SK-N-SH (cell line): Measurements from ENCODE around the gene NCKAP5.

ENCODE experiments used
- CHD2 ChIP-seq: fragments of 150-350 bp; IDR thresholded peaks from 2 replicates; pipeline ENCODE4 v1.6.1; 2018; ENCODE audit warnings: low read length; ENCODE audit not compliant: partially characterized antibody
- EP300 ChIP-seq, 2 experiments: IDR thresholded peaks; 2 replicates each; pipeline versions ENCODE4 v1.4.0 to v1.6.1; 2012; ENCODE audit warnings: borderline replicate concordance in 1 of 2, low read depth in 1 of 2, low read length in 1 of 2
- EZH2phosphoT487 ChIP-seq: fragments of 200-600 bp; sonication (generic); IDR thresholded peaks from 2 replicates; pipeline ENCODE4 v1.6.1; 2017; ENCODE audit warnings: low read depth, mixed run types, mild to moderate bottlenecking, antibody characterized with exemption, moderate library complexity, borderline replicate concordance
- FOXJ3 ChIP-seq: sonication (generic); formaldehyde crosslinking; IDR thresholded peaks from 2 replicates; pipeline ENCODE4 v1.5.1; 2020; ENCODE audit warnings: mild to moderate bottlenecking, missing genetic modification reagents
- JUND ChIP-seq: IDR thresholded peaks from 2 replicates; pipeline ENCODE4 v1.4.0; 2012
- MXI1 ChIP-seq: IDR thresholded peaks from 2 replicates; pipeline ENCODE4 v1.6.1; 2012; ENCODE audit warnings: mild to moderate bottlenecking, low read depth, low read length, improper control_type of control experiment
- POLR2AphosphoS5 ChIP-seq: IDR thresholded peaks from 2 replicates; pipeline ENCODE4 v1.6.1; 2012; ENCODE audit warnings: low read depth, low read length
- SMC3 ChIP-seq: IDR thresholded peaks from 2 replicates; pipeline ENCODE4 v1.6.1; 2012; ENCODE audit warnings: low read depth, low read length, improper control_type of control experiment
- TAF1 ChIP-seq: IDR thresholded peaks from 2 replicates; pipeline ENCODE4 v1.6.1; 2012; ENCODE audit warnings: low read depth, mild to moderate bottlenecking, low read length, moderate library complexity, borderline replicate concordance
- TF ChIP-seq, protein P1 (sequence below): fragments of 200-600 bp; sonication (generic); IDR thresholded peaks from 2 replicates; pipeline ENCODE4 v1.6.1; 2017; ENCODE audit warnings: antibody characterized with exemption, mild to moderate bottlenecking, moderate library complexity

- TF ChIP-seq, protein P1, sequence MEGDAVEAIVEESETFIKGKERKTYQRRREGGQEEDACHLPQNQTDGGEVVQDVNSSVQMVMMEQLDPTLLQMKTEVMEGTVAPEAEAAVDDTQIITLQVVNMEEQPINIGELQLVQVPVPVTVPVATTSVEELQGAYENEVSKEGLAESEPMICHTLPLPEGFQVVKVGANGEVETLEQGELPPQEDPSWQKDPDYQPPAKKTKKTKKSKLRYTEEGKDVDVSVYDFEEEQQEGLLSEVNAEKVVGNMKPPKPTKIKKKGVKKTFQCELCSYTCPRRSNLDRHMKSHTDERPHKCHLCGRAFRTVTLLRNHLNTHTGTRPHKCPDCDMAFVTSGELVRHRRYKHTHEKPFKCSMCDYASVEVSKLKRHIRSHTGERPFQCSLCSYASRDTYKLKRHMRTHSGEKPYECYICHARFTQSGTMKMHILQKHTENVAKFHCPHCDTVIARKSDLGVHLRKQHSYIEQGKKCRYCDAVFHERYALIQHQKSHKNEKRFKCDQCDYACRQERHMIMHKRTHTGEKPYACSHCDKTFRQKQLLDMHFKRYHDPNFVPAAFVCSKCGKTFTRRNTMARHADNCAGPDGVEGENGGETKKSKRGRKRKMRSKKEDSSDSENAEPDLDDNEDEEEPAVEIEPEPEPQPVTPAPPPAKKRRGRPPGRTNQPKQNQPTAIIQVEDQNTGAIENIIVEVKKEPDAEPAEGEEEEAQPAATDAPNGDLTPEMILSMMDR, result no peak
- TF ChIP-seq POLR2AphosphoS5, result no peak
- TF ChIP-seq MXI1, result no peak
- no peak for TF ChIP-seq SMC3
- no peak for TF ChIP-seq TAF1
- no peak for TF ChIP-seq EZH2phosphoT487
- no peak for TF ChIP-seq JUND
- no peak for TF ChIP-seq FOXJ3 (CRISPR knock-in tag)
- TF ChIP-seq CHD2, result no peak
- TF ChIP-seq EP300 (IDR thresholded peaks at IDR 0.05; ENCODE audit: borderline replicate concordance in 1 of 2, low read depth in 1 of 2, low read length in 1 of 2), result no peak
Measured at GRCh38 chr2:132782176-132782783, 786.0 kb downstream of the NCKAP5 start.
